RWPE1 (cell line): Measurements from ENCODE around the gene SSC4D.

Experiments
- CTCF ChIA-PET: fragments of 350-600 bp; sonication (Branson Sonifier 250); formaldehyde crosslinking; extraction: SDS; loops from one replicate; lab custom pipeline; 2021; lab: Yijun Ruan, JAX
- POLR2A ChIA-PET: fragments of 400-600 bp; formaldehyde crosslinking; extraction: SDS; loops from one replicate; lab custom pipeline; 2020; ENCODE audit warnings: antibody characterized with exemption; ENCODE audit not compliant: low non-redundant PET; lab: Yijun Ruan, JAX
- DNase-seq: peaks from one replicate; pipeline ENCODE4 v3.0.0; 2012; ENCODE audit warnings: low spot score
- H3K27ac ChIP-seq: fragments of 450-650 bp; 2 replicates; pipeline ENCODE4 v1.5.1; 2017
- TF ChIP-seq, protein P1 (sequence below): fragments of 450-650 bp; conservative IDR thresholded peaks from 2 replicates; pipeline ENCODE4 v1.5.1; 2017; ENCODE audit warnings: low read depth, mild to moderate bottlenecking

The SSC4D gene

DNA sequence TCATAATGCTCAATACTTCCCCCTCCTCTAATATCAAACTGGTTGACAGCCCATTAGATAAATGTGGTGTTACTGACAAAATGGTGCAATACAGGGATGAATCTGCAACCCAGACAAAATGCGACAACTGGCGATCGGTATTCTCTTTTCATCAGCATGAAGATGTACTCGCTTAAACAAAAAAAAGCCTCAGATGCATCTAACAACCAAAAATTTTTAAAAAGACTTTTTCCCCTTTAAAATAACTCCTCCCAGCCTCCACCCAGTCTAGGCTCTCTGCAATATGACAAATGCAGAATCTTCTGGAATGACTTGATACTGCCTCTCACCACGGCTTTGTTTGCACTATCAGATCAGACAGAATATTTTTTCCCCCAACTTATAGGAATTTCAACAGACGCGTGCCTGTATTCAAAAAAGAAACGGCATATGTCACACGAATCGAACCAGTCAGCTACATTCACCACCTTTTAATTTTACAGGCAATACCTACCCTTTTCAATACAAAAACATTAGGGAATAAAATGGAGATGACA lies 52.0 kb downstream of the SSC4D start:
- TF ChIP-seq, protein P1, sequence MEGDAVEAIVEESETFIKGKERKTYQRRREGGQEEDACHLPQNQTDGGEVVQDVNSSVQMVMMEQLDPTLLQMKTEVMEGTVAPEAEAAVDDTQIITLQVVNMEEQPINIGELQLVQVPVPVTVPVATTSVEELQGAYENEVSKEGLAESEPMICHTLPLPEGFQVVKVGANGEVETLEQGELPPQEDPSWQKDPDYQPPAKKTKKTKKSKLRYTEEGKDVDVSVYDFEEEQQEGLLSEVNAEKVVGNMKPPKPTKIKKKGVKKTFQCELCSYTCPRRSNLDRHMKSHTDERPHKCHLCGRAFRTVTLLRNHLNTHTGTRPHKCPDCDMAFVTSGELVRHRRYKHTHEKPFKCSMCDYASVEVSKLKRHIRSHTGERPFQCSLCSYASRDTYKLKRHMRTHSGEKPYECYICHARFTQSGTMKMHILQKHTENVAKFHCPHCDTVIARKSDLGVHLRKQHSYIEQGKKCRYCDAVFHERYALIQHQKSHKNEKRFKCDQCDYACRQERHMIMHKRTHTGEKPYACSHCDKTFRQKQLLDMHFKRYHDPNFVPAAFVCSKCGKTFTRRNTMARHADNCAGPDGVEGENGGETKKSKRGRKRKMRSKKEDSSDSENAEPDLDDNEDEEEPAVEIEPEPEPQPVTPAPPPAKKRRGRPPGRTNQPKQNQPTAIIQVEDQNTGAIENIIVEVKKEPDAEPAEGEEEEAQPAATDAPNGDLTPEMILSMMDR: no peak
- no peak for DNase-seq
- peak overlapping the region; percentile 92 for H3K27ac ChIP-seq
- ChIA-PET POLR2A (no interaction called here), CTCF (interaction anchor here (0.5 kb wide), 1 partner anchor 14 kb away, joined by 4 read pairs; no protein-coding TSS in a partner anchor)

DNA sequence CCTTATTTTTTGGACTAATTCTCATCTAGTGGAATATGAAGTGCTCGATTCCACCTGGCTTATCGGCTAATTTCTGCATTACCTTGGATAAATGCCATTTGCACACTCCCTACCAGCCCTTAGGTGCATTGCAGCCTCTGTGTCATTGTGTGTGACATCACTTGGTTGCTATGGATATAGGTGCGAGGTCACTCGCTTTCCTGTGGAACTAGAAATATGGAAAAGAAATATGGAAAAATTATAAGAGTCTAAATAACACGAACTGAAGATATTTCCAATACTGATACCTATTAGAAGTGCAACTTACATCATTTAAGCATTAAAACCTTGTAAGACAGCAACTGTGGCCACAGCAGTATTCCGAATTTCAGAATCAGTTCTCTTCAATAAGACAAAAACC lies 52.7 kb downstream of the SSC4D start:
- TF ChIP-seq, protein P1: no peak
- POLR2A ChIA-PET: no interaction called here
- peak; percentile 52 for DNase-seq
- H3K27ac ChIP-seq: no peak overlapping the region
- CTCF ChIA-PET: no interaction called here

GRCh38 chr7:76356115-76356514 lies 53.4 kb downstream of the SSC4D start:
- no peak overlapping the region for H3K27ac ChIP-seq
- ChIA-PET CTCF (no interaction called here), POLR2A (no interaction called here)
- no peak for DNase-seq
- TF ChIP-seq, protein P1: no peak

- DNase-seq: no peak
- ChIA-PET POLR2A (interaction anchor here (0.6 kb wide), 1 partner anchor 37 kb away, joined by 3 read pairs; no protein-coding TSS in a partner anchor), CTCF (interaction anchor here (0.5 kb wide), 1 partner anchor 20 kb away, joined by 3 read pairs; no protein-coding TSS in a partner anchor)
- no peak overlapping the region for H3K27ac ChIP-seq
- TF ChIP-seq, protein P1: no peak
These were observed 54.3 kb downstream of the SSC4D start for GRCh38 chr7:76354981-76355730.

DNA sequence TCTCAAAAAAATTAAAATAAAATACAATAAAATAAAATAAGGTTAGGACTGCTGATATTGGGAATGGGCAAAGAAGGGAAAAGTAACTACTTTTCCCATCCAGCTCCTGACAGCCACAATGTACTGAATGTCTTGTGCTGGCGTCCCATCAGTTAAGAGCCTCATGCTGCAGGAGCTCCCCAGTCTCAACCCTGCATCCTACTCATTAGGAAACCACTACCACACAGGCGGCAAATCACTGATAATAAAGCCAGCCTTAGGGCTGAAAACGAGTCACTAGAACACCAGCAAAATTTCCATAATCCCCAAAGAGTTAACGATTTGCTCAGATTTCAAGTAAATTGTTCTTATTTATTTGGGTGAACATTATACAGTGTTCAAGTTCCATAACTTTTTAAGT lies 55.0 kb downstream of the SSC4D start:
- peak overlapping the region; percentile 45; the same call in 1 of the 2 replicates for H3K27ac ChIP-seq
- POLR2A ChIA-PET: no interaction called here
- DNase-seq: no peak
- CTCF ChIA-PET: no interaction called here
- TF ChIP-seq, protein P1: no peak

GRCh38 chr7:76353744-76354143 lies 55.8 kb downstream of the SSC4D start:
- DNase-seq: no peak
- TF ChIP-seq, protein P1: no peak
- CTCF ChIA-PET: interaction anchor here (0.6 kb wide), 1 partner anchor 248 kb away, joined by 7 read pairs; no protein-coding TSS in a partner anchor
- POLR2A ChIA-PET: no interaction called here
- H3K27ac ChIP-seq: peak overlapping the region; percentile 45
